Stomach (tissue), 4 donors: ENCODE measurements around the gene WFIKKN1.

ENCODE experiments used
- CTCF ChIP-seq, 7 experiments: fragments of 450-650 bp in 4 of 7; fragments of 200-600 bp in 3 of 7; sonication (generic) in 3 of 7; IDR thresholded peaks; one replicate each; pipeline ENCODE4 v1.5.1; 2016 to 2019; ENCODE audit warnings: antibody characterized with exemption in 7 of 7, control low read depth in 2 of 7, mild to moderate bottlenecking in 1 of 7
- POLR2A ChIP-seq, 4 donors: fragments of 450-650 bp; IDR thresholded peaks; one replicate each; pipeline ENCODE4 v1.6.1; 2016; ENCODE audit warnings: antibody characterized with exemption in 4 of 4, control low read depth in 2 of 4, mild to moderate bottlenecking in 1 of 4, moderate library complexity in 1 of 4
- POLR2AphosphoS5 ChIP-seq, 3 donors: sonication (generic); formaldehyde crosslinking; IDR thresholded peaks; one replicate each; pipeline ENCODE4 v1.6.1; 2016; ENCODE audit warnings: antibody characterized with exemption in 3 of 3

- TF ChIP-seq CTCF (IDR thresholded peaks at IDR 0.05) (no peak), POLR2A (IDR thresholded peaks at IDR 0.05) (no peak), POLR2AphosphoS5 (IDR thresholded peaks at IDR 0.05) (peak in 1 of 3 donors; percentile 15)
These were observed 52.7 kb downstream of the WFIKKN1 start for GRCh38 chr16:683396-684070.
